H1 (cell line): Measurements from ENCODE around the gene SHCBP1L. TPM values are rescaled to one million over a fixed set of nuclear protein-coding genes. Genes with fewer than 3 reads are reported as not detected.

Source experiments
- CTCF ChIA-PET: fragments of 300-600 bp; sonication (Branson Sonifier 250); formaldehyde crosslinking; loops from one replicate; lab custom pipeline; 2021; ENCODE audit not compliant: partially characterized antibody; lab: Charles Lee
- POLR2A ChIA-PET: fragments of 300-600 bp; sonication (Branson Sonifier 250); formaldehyde crosslinking; loops from one replicate; lab custom pipeline; 2021; ENCODE audit warnings: inconsistent platforms; ENCODE audit not compliant: partially characterized antibody; lab: Charles Lee
- DNase-seq, 2 experiments: peaks; one replicate each; pipeline versions ENCODE4 v3.0.0 to v3.0.0-alpha.2; 2010 to 2022; ENCODE audit warnings: low spot score in 2 of 2, low read depth in 1 of 2, mixed read lengths in 1 of 2
- FAIRE-seq: peaks from 2 replicates; lab custom pipeline; 2011; peaks lifted over from hg19 to GRCh38; lab: Jason Lieb, UNC
- H2AFZ ChIP-seq: 2 replicates; pipeline ENCODE4 v1.8.1; 2012; ENCODE audit warnings: low read length, inconsistent platforms
- H2AK5ac ChIP-seq: 2 replicates; pipeline ENCODE4 v1.6.1; 2013; ENCODE audit warnings: low read depth, low read length
- H2BK120ac ChIP-seq: replicated peaks from 2 replicates; pipeline ENCODE3; 2013; ENCODE audit warnings: low read depth, low read length, inconsistent platforms
- H2BK12ac ChIP-seq: 2 replicates; pipeline ENCODE4 v1.6.1; 2013; ENCODE audit warnings: low read depth, low read length
- H2BK15ac ChIP-seq: 2 replicates; pipeline ENCODE4 v1.6.1; 2013; ENCODE audit warnings: low read length
- H2BK20ac ChIP-seq: 2 replicates; pipeline ENCODE4 v1.6.1; 2013; ENCODE audit warnings: low read length
- H2BK5ac ChIP-seq: 2 replicates; pipeline ENCODE4 v1.6.1; 2013; ENCODE audit warnings: low read depth, low read length
- H3K14ac ChIP-seq: 2 replicates; pipeline ENCODE4 v1.6.1; 2013; ENCODE audit warnings: inconsistent platforms; ENCODE audit not compliant: insufficient read length
- H3K18ac ChIP-seq: 2 replicates; pipeline ENCODE4 v1.6.1; 2013; ENCODE audit warnings: low read length; ENCODE audit errors: extremely low read depth
- H3K23ac ChIP-seq: 2 replicates; pipeline ENCODE4 v1.6.1; 2013; ENCODE audit warnings: inconsistent platforms; ENCODE audit not compliant: insufficient read length
- H3K23me2 ChIP-seq: 2 replicates; pipeline ENCODE4 v1.6.1; 2013; ENCODE audit warnings: low read depth, low read length
- H3K27ac ChIP-seq: 2 replicates; pipeline ENCODE4 v1.6.1; 2011; ENCODE audit warnings: low read depth, low read length, inconsistent platforms
- H3K27me3 ChIP-seq, 4 experiments: replicated peaks in 1 of 4; 1 replicate in 1 of 4; 2 replicates in 3 of 4; pipeline versions ENCODE4 v1.6.1 to v1.8.1; 2011 to 2013; ENCODE audit warnings: low read length in 3 of 4, mild to moderate bottlenecking in 3 of 4, inconsistent platforms in 2 of 4, mixed read lengths in 2 of 4, moderate library complexity in 1 of 4; ENCODE audit not compliant: control insufficient read depth in 3 of 4, insufficient read depth in 3 of 4; ENCODE audit errors: extremely low read depth in 1 of 4
- H3K36me3 ChIP-seq, 4 experiments: 2 replicates each; pipeline versions ENCODE4 v1.6.1 to v1.8.1; 2011 to 2013; ENCODE audit warnings: mild to moderate bottlenecking in 4 of 4, low read length in 3 of 4, moderate library complexity in 2 of 4, control low read depth in 1 of 4, inconsistent platforms in 1 of 4; ENCODE audit not compliant: insufficient read depth in 4 of 4, control insufficient read depth in 2 of 4
- H3K4ac ChIP-seq: replicated peaks from 2 replicates; pipeline ENCODE3; 2013; ENCODE audit warnings: low read length, low read depth, mixed read lengths, inconsistent platforms; ENCODE audit not compliant: insufficient read length
- H3K4me1 ChIP-seq, 4 experiments: replicated peaks in 1 of 4; 1 replicate in 1 of 4; 2 replicates in 3 of 4; pipeline versions ENCODE4 v1.6.1 to v1.8.1; 2011 to 2013; ENCODE audit warnings: low read length in 3 of 4, inconsistent platforms in 2 of 4, mixed read lengths in 1 of 4; ENCODE audit not compliant: insufficient read depth in 4 of 4, control insufficient read depth in 3 of 4
- H3K4me2 ChIP-seq, 2 experiments: 2 replicates each; pipeline versions ENCODE4 v1.6.1 to v1.8.1; 2011 to 2013; ENCODE audit warnings: low read depth in 2 of 2, low read length in 2 of 2, control low read depth in 1 of 2, inconsistent platforms in 1 of 2, mild to moderate bottlenecking in 1 of 2; ENCODE audit not compliant: insufficient read depth in 1 of 2
- H3K4me3 ChIP-seq, 4 experiments: fragments of 200-600, 300-600 bp in 1 of 4; sonication (generic), shearing (Covaris generic), sonication (Bioruptor Twin) in 1 of 4; 2 replicates each; pipeline versions ENCODE4 v1.5.1 to v1.8.1; 2011 to 2016; ENCODE audit warnings: low read length in 4 of 4, low read depth in 3 of 4, control low read depth in 2 of 4, inconsistent platforms in 2 of 4, mild to moderate bottlenecking in 2 of 4, mixed read lengths in 1 of 4, moderate library complexity in 1 of 4; ENCODE audit not compliant: insufficient read depth in 2 of 4; ENCODE audit errors: extremely low read depth in 1 of 4
- H3K56ac ChIP-seq: replicated peaks from 2 replicates; pipeline ENCODE3; 2013; ENCODE audit warnings: low read depth, mild to moderate bottlenecking, mixed read lengths, low read length, inconsistent platforms; ENCODE audit not compliant: insufficient read length
- H3K79me1 ChIP-seq: 2 replicates; pipeline ENCODE4 v1.6.1; 2013; ENCODE audit warnings: low read depth, low read length, control low read depth
- H3K79me2 ChIP-seq, 2 experiments: 2 replicates each; pipeline versions ENCODE4 v1.6.1 to v1.8.1; 2012 to 2013; ENCODE audit warnings: low read length in 2 of 2, mild to moderate bottlenecking in 2 of 2, inconsistent platforms in 1 of 2; ENCODE audit not compliant: insufficient read depth in 2 of 2, control insufficient read depth in 1 of 2
- H3K9ac ChIP-seq, 4 experiments: replicated peaks in 1 of 4; 1 replicate in 1 of 4; 2 replicates in 3 of 4; pipeline versions ENCODE4 v1.6.1 to v1.8.1; 2011 to 2013; ENCODE audit warnings: low read depth in 3 of 4, low read length in 3 of 4, control low read depth in 2 of 4, mild to moderate bottlenecking in 2 of 4, moderate library complexity in 2 of 4, inconsistent platforms in 1 of 4; ENCODE audit errors: extremely low read depth in 1 of 4
- H3K9me3 ChIP-seq, 2 experiments: 2 replicates each; pipeline versions ENCODE4 v1.6.1 to v1.8.1; 2012 to 2013; ENCODE audit warnings: mild to moderate bottlenecking in 2 of 2, moderate library complexity in 2 of 2, control low read depth in 1 of 2, inconsistent platforms in 1 of 2, low read depth in 1 of 2, low read length in 1 of 2, mixed read lengths in 1 of 2; ENCODE audit not compliant: insufficient read depth in 2 of 2
- H4K20me1 ChIP-seq, 2 experiments: replicated peaks in 1 of 2; 2 replicates each; pipeline versions ENCODE3 to v1.8.1; 2011 to 2013; ENCODE audit warnings: inconsistent platforms in 2 of 2, low read length in 2 of 2, mild to moderate bottlenecking in 1 of 2; ENCODE audit not compliant: insufficient read depth in 2 of 2, control insufficient read depth in 1 of 2
- H4K5ac ChIP-seq: 2 replicates; pipeline ENCODE4 v1.6.1; 2013; ENCODE audit warnings: low read length, low read depth, mixed read lengths, inconsistent platforms; ENCODE audit not compliant: insufficient read length
- H4K8ac ChIP-seq: 2 replicates; pipeline ENCODE4 v1.8.0; 2013; ENCODE audit warnings: mild to moderate bottlenecking, moderate library complexity, low read length, inconsistent platforms; ENCODE audit not compliant: insufficient read depth; ENCODE audit errors: extremely low read depth
- H4K91ac ChIP-seq: replicated peaks from 2 replicates; pipeline ENCODE3; 2013; ENCODE audit warnings: low read length, mixed read lengths, inconsistent platforms; ENCODE audit not compliant: insufficient read length
- BACH1 ChIP-seq: IDR thresholded peaks from 2 replicates; pipeline ENCODE4 v1.6.1; 2012; ENCODE audit warnings: low read length, improper control_type of control experiment
- CBX8 ChIP-seq: fragments of 300-800, 300-1000 bp; sonication (generic); IDR thresholded peaks from 2 replicates; pipeline ENCODE4 v1.7.1; 2016; ENCODE audit warnings: low read depth, low read length, borderline replicate concordance
- CHD1 ChIP-seq: IDR thresholded peaks from 2 replicates; pipeline ENCODE4 v1.6.1; 2012; ENCODE audit warnings: low read depth, low read length, improper control_type of control experiment
- CTBP2 ChIP-seq: IDR thresholded peaks from 2 replicates; pipeline ENCODE4 v1.7.0; 2011; ENCODE audit warnings: borderline replicate concordance, mild to moderate bottlenecking, moderate library complexity, mixed read lengths, low read length; ENCODE audit not compliant: insufficient read depth, insufficient read length
- HDAC2 ChIP-seq, 2 experiments: fragments of 300-600 bp in 1 of 2; sonication (generic) in 1 of 2; IDR thresholded peaks; 2 replicates each; pipeline ENCODE4 v1.6.1; 2011 to 2012; ENCODE audit warnings: low read depth in 2 of 2, low read length in 2 of 2, mild to moderate bottlenecking in 2 of 2, moderate library complexity in 2 of 2, borderline replicate concordance in 1 of 2, inconsistent platforms in 1 of 2
- JUND ChIP-seq: IDR thresholded peaks from 2 replicates; pipeline ENCODE4 v1.6.1; 2011; ENCODE audit warnings: mild to moderate bottlenecking, improper control_type of control experiment, low read length
- KDM1A ChIP-seq: fragments of 200-600, 300-600 bp; sonication (generic); IDR thresholded peaks from 2 replicates; pipeline ENCODE4 v1.7.1; 2016; ENCODE audit warnings: mild to moderate bottlenecking, low read length, borderline replicate concordance
- POU5F1 ChIP-seq: IDR thresholded peaks from 2 replicates; pipeline ENCODE4 v1.6.1; 2011; ENCODE audit warnings: low read depth, mild to moderate bottlenecking, low read length, moderate library complexity
- SIN3A ChIP-seq, 2 experiments: IDR thresholded peaks in 1 of 2; conservative IDR thresholded peaks in 1 of 2; 2 replicates each; pipeline ENCODE4 v1.6.1; 2011 to 2012; ENCODE audit warnings: low read length in 2 of 2, improper control_type of control experiment in 1 of 2, low read depth in 1 of 2, mild to moderate bottlenecking in 1 of 2
- SIX5 ChIP-seq: IDR thresholded peaks from 2 replicates; pipeline ENCODE4 v1.6.1; 2011; ENCODE audit warnings: mild to moderate bottlenecking, low read depth, low read length
- TBP ChIP-seq: IDR thresholded peaks from 2 replicates; pipeline ENCODE4 v1.6.1; 2011; ENCODE audit warnings: low read depth, low read length, improper control_type of control experiment
- TEAD4 ChIP-seq: IDR thresholded peaks from 2 replicates; pipeline ENCODE4 v1.6.1; 2012; ENCODE audit warnings: low read depth, low read length, inconsistent platforms, mixed read lengths
- YY1 ChIP-seq: IDR thresholded peaks from 2 replicates; pipeline ENCODE4 v1.6.1; 2011; ENCODE audit warnings: low read depth, mild to moderate bottlenecking, low read length
- WGBS, 2 experiments: shearing (Covaris generic) in 1 of 2; methylation state at CpG; one replicate each; pipeline versions ENCODE4 v1.1.6 to v1.1.7; 2013 to 2015; ENCODE audit warnings: low lambda C conversion rate in 2 of 2, mixed read lengths in 2 of 2, inconsistent platforms in 1 of 2, low coverage in 1 of 2, missing lambda C conversion rate in 1 of 2; ENCODE audit not compliant: insufficient replicate concordance in 2 of 2, insufficient coverage in 1 of 2, insufficient read length in 1 of 2; ENCODE audit errors: extremely low coverage in 1 of 2, missing lambda C conversion rate in 1 of 2; 5-methylcytosine and 5-hydroxymethylcytosine counted together
- polyA plus RNA-seq, 7 experiments: library from polyadenylated mRNA; depleted of rRNA in 3 of 7; stranded (reverse) in 5 of 7; unstranded in 2 of 7; fragments of >200 nt in 5 of 7; fragments of 200-250 nt in 2 of 7; gene quantifications; 1 replicate in 5 of 7; 2 replicates in 1 of 7; 4 replicates in 1 of 7; pipeline versions ENCODE4 v1.2.1 to v1.2.3, GENCODE V29; 2011 to 2013; ENCODE audit warnings: missing spikeins in 2 of 7, mixed read lengths in 2 of 7
- total RNA-seq: library from RNA; stranded (reverse); fragmentation: NEBNext Ultra II Directional; extraction: Animal tissue kit (Norgen Biotek cat#: 25700); gene quantifications from 2 replicates; pipeline ENCODE4 v1.2.1, GENCODE V29; 2021
- TF ChIP-seq, protein P1 (sequence below): IDR thresholded peaks from 2 replicates; pipeline ENCODE4 v1.6.1; 2011; ENCODE audit warnings: low read depth, mild to moderate bottlenecking, low read length; ENCODE audit not compliant: insufficient read depth

SHCBP1L gene
- total and polyA plus RNA-seq, 2 of the 8 experiments (the other 6 are each of a cell fraction or from before 2014, with no cell fraction given) = not detected

GRCh38 chr1:182855911-182856310, 97.1 kb downstream of the SHCBP1L start:
- Histone ChIP-seq H2AFZ (no peak overlapping the region), H2BK5ac (no peak overlapping the region), H3K27me3 (no peaks in the 10 kb centered on the region), H3K23me2 (no peaks in the 10 kb centered on the region), H3K79me2 (peaks cover under 1 to 83% of the 10 kb centered on the region in 2 experiments; a peak in 3 of 4 replicates), H2BK120ac (no peak overlapping the region), H3K79me1 (0 out of 2 replicates have a peak, but pooled peaks cover 3% of the 10 kb centered on the region), H3K36me3 (peaks cover 58 to 100% (median 92%) of the 10 kb centered on the region in 4 experiments), H3K18ac (no peak overlapping the region), H4K5ac (no peak overlapping the region), H3K4ac (no peak overlapping the region), H4K91ac (no peak overlapping the region), H3K23ac (no peak overlapping the region), H4K20me1 (peaks cover 3 to 8% of the 10 kb centered on the region in 2 experiments), H3K4me3 (no peak overlapping the region), H3K9me3 (no peaks in the 10 kb centered on the region), H2AK5ac (no peak overlapping the region), H3K27ac (no peak overlapping the region), H3K56ac (no peak overlapping the region), H3K14ac (no peak overlapping the region), H3K4me2 (no peak overlapping the region), H2BK12ac (no peak overlapping the region), H3K9ac (no peak overlapping the region), H2BK15ac (no peak overlapping the region), H2BK20ac (no peak overlapping the region), H3K4me1 (no peaks in the 10 kb centered on the region), H4K8ac (no peak overlapping the region)
- no peak for DNase-seq
- CTCF ChIA-PET = interaction anchor here (0.9 to 2.2 kb wide), 5 partner anchors 10 to 255 kb away, joined by 3 to 7 read pairs (median 3); no protein-coding TSS in a partner anchor
- FAIRE-seq = no peak
- POLR2A ChIA-PET = interaction anchor here (0.7 to 7.8 kb wide), 9 partner anchors 9 to 28 kb away, joined by 3 to 85 read pairs (median 12); no protein-coding TSS in a partner anchor
- WGBS, 2 experiments = 93% methylated on average over 4 of the region's 4 CpGs; no CpG with 5 or more reads in 1 of the 2 experiments
- TF ChIP-seq TBP (no peak), SIX5 (no peak), POU5F1 (no peak), TEAD4 (no peak), SIN3A (conservative IDR thresholded peaks at IDR 0.05 in 1 of 2, IDR thresholded peaks at IDR 0.05 in 1 of 2; ENCODE audit: low read depth in 1 of 2, low read length in 2 of 2) (no peak), HDAC2 (IDR thresholded peaks at IDR 0.05; ENCODE audit: borderline replicate concordance in 1 of 2, low read depth in 2 of 2, low read length in 2 of 2) (no peak), BACH1 (no peak), KDM1A (no peak), CTBP2 (no peak), JUND (no peak), CHD1 (no peak), CBX8 (no peak), YY1 (no peak)
- TF ChIP-seq, protein P1, sequence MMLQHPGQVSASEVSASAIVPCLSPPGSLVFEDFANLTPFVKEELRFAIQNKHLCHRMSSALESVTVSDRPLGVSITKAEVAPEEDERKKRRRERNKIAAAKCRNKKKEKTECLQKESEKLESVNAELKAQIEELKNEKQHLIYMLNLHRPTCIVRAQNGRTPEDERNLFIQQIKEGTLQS = no peak
